ENCODE results near the gene GFER.

The GFER gene

DNA sequence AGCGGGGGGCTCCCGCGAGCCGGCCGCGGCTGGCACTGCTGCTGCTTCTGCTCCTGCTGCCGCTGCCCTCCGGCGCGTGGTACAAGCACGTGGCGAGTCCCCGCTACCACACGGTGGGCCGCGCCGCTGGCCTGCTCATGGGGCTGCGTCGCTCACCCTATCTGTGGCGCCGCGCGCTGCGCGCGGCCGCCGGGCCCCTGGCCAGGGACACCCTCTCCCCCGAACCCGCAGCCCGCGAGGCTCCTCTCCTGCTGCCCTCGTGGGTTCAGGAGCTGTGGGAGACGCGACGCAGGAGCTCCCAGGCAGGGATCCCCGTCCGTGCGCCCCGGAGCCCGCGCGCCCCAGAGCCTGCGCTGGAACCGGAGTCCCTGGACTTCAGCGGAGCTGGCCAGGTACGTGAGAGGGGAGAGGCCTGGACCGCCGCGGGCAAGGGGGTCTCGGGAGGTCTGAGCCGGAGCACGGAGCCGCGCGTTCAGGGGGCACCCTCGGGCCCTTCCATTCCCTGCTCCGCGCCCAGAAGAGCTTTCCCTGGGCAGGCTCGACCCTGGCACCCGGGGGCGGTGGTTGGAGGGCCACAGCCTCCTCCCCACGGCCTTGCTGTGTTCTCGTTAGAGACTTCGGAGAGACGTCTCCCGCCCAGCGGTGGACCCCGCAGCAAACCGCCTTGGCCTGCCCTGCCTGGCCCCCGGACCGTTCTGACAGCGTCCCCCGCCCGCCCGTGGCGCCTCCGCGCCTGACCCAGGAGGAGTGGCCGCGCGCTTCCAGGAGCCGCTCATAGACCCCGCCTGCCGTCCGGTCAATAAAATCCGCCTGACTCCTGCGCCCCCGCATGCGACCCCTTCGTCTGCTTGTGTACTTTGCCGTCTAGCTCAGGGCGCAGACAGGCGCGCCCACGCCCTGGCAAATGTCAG, 36.2 kb downstream of the GFER start:
- TF ChIP-seq, protein P1, sequence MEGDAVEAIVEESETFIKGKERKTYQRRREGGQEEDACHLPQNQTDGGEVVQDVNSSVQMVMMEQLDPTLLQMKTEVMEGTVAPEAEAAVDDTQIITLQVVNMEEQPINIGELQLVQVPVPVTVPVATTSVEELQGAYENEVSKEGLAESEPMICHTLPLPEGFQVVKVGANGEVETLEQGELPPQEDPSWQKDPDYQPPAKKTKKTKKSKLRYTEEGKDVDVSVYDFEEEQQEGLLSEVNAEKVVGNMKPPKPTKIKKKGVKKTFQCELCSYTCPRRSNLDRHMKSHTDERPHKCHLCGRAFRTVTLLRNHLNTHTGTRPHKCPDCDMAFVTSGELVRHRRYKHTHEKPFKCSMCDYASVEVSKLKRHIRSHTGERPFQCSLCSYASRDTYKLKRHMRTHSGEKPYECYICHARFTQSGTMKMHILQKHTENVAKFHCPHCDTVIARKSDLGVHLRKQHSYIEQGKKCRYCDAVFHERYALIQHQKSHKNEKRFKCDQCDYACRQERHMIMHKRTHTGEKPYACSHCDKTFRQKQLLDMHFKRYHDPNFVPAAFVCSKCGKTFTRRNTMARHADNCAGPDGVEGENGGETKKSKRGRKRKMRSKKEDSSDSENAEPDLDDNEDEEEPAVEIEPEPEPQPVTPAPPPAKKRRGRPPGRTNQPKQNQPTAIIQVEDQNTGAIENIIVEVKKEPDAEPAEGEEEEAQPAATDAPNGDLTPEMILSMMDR (IDR thresholded peaks at IDR 0.05; ENCODE audit: extremely low read depth, missing control alignments): no peak
- DNase-seq (ENCODE audit: low spot score): no peak

DNA sequence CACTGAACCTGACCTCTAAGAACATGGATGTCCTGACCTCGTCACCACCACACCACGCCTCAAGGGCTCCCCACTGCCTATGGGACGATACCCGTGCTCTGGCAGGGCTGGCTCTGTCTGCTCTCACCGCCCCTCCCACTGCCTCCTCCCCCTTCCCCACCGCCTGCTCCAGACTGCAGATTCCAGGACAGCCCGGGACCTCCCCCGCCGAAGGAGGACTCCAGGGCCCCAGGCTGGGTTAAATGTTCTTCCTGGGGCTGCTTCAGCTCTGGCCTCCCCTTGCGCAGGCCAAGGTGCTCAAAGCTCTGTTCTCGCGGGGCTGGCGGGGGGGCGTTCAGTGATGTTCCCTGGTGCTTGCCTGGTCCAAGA, 38.7 kb downstream of the GFER start:
- TF ChIP-seq, protein P1 (IDR thresholded peaks at IDR 0.05; ENCODE audit: extremely low read depth, missing control alignments): no peak
- no peak for DNase-seq (ENCODE audit: low spot score)

DNA sequence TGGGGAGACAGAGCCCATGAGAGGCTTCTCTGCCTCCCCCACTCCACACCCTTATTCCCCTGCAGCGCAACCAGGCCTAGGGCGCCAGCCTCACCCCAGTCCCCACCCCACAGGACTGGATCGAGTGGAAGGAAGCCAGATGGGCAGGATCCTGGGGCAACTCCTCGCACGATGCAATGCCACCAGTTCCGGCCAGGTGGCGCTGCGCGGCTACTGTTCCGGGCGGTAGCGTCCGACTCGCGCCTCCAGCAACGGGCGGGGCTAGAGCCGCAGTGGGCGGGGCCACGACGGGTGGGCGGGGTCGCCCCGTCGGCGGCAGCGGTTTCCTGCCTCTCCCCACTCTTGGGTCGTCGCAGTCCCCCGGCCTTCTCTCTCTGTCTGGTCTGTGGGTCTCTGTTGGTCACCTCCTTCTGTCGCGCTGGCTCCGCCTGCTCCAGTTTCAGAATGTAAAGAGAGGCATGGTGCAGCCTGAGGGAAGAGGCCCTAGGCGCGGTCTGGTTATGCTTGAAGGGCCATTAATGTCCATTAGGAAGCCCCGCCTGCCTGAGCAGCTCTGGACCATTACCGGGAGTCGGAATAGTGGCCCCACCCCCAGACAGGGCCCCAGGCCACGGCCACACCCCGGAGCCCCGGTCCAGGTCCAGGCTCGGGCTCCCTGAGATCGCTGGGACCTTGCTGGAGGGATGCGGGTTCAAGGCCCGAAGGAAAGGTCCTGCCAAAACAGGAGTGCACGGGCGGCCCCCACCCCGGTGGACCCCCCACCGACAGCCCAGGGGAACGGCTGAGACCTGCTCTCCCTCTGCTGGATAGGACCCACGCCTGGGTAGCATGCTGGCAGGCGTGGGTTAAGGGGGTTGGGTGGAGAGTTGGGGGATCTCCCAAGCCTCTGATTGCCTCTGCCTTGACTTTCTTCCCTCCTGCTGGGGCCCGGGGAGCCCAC, 39.4 kb downstream of the GFER start:
- TF ChIP-seq, protein P1 (IDR thresholded peaks at IDR 0.05; ENCODE audit: extremely low read depth, missing control alignments): peak; percentile 94
- DNase-seq (ENCODE audit: low spot score): peak; percentile 99

DNA sequence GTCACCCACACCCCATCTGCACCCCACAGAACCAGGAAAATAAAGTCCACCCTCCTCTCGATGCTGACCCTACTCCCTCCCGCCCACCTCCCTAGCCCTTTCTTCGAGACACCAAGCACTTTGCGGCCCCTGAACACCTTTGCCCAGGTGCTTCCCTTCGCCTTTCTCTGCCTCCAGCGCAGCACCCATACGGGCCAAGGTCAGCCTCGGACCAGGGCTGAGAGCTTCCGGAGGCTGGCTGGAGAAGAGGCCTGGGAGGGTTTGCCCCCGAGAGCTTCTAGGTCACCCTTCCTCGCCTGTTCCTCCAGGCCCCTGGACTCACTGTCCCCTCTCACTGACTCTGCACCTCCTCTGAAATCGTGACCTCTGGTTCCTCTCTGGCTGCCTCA, 40.0 kb downstream of the GFER start:
- DNase-seq (ENCODE audit: low spot score): no peak
- TF ChIP-seq, protein P1 (IDR thresholded peaks at IDR 0.05; ENCODE audit: extremely low read depth, missing control alignments): no peak

DNA sequence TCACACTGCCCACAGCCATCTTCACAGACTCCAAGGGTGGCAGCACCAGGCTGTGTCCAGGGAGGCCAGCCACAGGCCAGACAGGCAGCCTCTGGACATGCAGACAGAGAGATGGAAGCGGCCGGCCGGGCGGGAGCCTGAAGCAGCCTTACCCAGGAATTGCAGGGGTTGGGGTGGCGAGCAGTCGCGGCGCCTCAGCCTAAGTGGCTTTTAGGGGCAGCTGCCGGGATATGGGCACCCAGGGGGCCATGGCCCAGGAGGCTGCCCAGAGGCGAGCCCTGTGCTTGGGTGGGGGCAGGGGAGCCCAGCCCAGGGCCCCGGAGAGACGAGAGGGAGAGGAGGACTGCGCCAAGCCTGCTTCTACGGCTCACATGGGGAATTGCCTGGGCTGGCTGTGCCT, 41.3 kb downstream of the GFER start:
- DNase-seq (ENCODE audit: low spot score): no peak
- TF ChIP-seq, protein P1 (IDR thresholded peaks at IDR 0.05; ENCODE audit: extremely low read depth, missing control alignments): no peak

DNA sequence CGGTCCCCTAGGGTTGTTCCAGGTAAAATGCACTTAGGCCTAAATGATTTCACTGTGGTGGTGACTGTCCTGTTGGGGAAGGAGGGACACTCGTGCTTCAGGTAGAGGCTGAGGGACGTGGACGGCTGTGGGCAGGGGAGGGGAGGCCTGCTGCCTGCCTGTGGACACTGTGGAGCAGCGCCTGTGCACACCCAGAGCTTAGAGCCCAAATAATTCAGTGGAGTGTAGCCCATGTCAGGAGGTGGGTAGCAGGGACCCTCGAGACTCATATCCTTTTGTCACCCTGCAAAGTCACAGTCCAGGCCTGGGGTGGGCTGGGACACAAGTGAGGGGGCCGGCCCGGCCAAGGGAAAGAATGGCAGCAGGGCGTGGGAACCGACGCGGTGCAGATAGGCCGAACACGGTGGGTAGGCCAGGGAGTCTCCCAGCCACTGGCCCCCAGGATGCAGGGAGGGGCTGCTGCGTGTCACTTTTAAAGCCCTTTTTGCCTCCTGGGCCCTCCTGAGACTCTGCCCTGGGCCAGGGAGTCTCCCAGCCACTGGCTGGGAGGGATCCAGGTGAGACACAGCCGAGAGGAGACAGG, 42.0 kb downstream of the GFER start:
- no peak for DNase-seq (ENCODE audit: low spot score)
- TF ChIP-seq, protein P1 (IDR thresholded peaks at IDR 0.05; ENCODE audit: extremely low read depth, missing control alignments): no peak

All from GM20000 (cell line).